ENCODE results near the gene SMIM35.
A peak's percentile ranks its signal among the peaks of the same experiment; 100 is the strongest.
"Not testable (repeated sequence)": the region's sequence is repeated elsewhere in the genome, so short reads cannot be mapped to it uniquely, and the experiment has no call there.

Gene SMIM35

DNA sequence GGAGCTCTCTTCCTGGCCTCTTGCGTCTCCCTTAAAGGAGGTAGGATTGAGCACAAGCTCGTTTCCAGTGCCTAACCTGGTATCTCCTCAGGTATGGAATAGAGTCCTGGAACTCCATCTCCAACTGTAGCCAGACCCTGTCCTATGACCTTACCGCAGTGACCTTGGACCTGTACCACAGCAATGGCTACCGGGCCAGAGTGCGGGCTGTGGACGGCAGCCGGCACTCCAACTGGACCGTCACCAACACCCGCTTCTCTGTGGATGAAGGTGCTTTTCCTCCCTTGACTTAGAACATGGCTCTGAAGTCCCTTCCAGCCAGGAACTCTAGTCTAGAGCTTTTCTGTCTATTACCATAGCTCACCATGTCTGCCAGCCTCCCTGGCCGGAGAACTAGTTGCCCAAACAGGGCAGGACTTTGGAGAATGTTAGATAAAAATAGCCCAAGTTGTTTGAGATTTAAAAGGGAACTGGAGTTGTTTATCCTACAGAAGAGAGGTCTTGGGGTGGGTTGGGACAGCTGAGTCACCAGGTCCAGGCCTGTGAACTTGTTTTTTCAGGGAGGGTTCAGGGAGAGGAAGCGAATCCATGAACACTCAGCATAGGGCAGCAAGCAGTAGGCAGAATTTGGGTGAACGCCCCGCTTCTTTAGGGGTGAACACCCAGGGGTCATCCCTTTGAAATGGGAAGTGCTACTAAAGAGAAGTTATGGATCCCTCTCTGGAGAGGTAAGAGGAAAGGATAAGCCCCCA lies 97.2 kb downstream of the SMIM35 start:
- DNase-seq = peak in 2 of 51 donors; percentile 17 to 21

GRCh38 chr11:117986981-117987574 lies 99.7 kb downstream of the SMIM35 start:
- peak in 1 of 51 donors; percentile 20 for DNase-seq

DNA sequence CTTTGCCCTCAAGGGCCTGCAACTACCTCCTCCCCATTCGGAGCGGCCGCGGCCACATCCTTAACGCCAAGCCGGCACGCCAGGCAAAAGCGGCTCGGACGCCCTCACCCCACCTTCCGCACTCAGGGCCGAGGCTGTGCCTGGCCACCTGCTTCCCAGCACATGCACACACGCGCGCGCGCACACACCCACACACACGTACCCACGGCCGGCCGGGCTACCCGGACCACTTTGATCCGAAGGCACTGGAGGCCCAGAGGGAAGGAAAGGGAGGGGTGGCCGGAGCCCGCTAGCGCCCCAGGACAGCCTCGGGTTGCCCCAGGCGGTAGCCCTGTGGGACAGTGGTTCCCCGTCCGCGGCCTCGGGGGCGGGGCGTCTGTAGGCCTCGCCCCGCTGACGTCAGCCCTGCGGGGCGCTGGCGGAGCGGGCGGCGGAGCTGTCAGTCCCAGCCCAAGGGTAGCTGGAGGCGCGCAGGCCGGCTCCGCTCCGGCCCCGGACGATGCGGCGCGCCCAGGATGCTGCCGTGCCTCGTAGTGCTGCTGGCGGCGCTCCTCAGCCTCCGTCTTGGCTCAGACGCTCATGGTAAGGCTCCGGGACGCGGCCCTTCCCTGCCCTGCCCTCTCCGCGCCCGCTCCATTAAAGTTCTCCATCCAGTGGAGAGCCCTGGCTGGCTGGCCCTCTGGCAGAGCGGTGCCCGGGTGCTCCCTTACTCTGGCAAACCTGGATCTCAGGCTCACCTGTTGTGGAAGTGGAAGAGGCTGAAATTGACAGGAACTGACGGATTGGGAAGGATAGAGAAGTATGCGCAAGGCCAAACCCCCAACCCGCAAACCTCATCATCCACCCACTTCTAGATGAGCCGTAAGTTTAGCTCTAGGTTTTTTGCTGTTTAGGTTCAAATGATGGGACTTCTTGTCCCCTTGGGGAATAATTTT lies 100.5 kb downstream of the SMIM35 start, which contains the start of gene IL10RA:
TSS of gene IL10RA (plus strand) at position 442 of the 935 bp plus-strand sequence. CDS start at position 516, 74 bp downstream.
- peak in 45 of 51 donors; percentile 17 to 85 (median 60) for DNase-seq

DNA sequence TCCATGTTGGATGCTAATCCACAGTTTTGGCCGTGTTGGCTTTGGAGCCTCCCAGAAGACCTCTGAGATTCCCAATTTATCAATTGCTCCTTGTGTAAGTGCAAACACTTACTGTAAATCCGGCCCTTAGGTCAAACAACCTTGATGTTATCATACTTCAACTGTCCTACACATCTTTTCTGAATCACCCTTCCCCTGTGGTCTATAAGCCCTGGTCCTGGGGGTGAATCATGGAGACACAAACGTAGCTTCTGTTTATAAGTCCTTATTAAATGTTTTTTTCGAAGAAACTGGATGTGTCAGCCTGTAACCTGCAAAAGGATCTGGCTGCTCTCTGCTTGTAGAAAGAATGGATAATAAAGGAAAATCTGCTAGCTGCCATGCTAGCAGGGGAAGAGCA lies 102.3 kb downstream of the SMIM35 start:
- no peak for DNase-seq

DNA sequence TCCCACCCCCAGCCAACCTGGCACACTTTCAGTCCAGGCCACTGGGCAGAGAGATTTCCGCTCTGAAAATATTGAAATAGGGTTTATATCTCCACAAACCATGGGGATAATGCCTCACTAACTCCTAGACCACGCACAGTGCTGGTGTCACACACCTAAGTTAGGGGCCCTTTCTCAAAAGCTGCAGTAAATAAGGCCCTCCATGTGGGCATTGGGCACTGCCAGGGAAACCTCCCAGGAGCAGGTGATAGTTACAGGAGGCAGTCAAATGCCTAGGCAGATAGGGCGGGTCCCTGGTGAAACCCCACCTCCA lies 103.6 kb downstream of the SMIM35 start:
- no peak for DNase-seq

DNA sequence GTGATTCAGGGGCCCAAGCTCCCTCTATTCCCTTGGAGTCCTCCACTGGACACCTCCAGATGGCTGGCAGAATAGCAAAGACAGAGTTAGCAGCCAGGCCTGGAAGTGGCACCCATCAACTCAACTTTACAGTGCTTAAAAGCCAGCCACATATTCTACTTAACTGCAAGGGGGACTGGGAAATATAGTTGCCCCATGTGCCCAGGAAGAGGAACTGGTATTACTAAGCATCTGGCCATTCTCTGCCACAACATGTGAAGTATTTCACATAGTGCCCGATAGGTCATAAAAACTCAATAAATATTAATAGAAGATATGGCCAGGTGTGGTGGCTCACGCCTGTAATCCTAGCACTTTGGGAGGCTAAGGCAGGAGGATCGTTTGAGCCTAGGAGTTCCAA lies 106.0 kb downstream of the SMIM35 start:
- DNase-seq = no peak

GRCh38 chr11:117980280-117980679 lies 106.5 kb downstream of the SMIM35 start:
- DNase-seq = no peak

- peak in 1 of 51 donors; percentile 33 for DNase-seq
Measured at GRCh38 chr11:117979481-117980211, 107.1 kb downstream of the SMIM35 start.

GRCh38 chr11:117978991-117979390 lies 107.8 kb downstream of the SMIM35 start:
- no peak for DNase-seq

- DNase-seq = not testable (repeated sequence)
Measured at GRCh38 chr11:117978291-117978910, 108.4 kb downstream of the SMIM35 start.

GRCh38 chr11:117977612-117978264 lies 109.0 kb downstream of the SMIM35 start:
- DNase-seq = not testable (repeated sequence)

GRCh38 chr11:117977029-117977428 lies 109.7 kb downstream of the SMIM35 start:
- DNase-seq = no peak

GRCh38 chr11:117976445-117976844 lies 110.3 kb downstream of the SMIM35 start:
- no peak for DNase-seq

DNA sequence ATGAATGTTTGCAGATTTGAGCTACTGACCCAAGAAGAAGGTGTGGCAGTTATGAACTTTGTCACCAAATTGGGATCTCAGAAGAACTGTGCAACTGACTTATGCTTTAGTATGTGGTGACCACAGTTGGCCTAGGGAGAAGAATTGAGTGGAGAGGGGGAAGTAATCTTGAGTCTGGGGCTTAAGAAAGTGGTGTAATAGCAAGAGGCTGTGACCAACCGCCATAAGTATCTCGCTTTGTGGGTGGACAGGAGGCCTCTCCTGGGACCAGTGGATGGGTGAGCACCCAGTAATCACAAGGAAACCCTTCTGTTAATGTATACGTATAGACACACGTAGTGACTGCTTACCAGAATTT lies 113.3 kb downstream of the SMIM35 start:
- DNase-seq = no peak

GRCh38 chr11:117972629-117973502 lies 113.9 kb downstream of the SMIM35 start:
- no peak for DNase-seq

- DNase-seq = no peak
Measured at GRCh38 chr11:117972044-117972443, 114.7 kb downstream of the SMIM35 start.

GRCh38 chr11:117970400-117971024 lies 116.3 kb downstream of the SMIM35 start:
- no peak for DNase-seq

GRCh38 chr11:117969160-117969991 lies 117.4 kb downstream of the SMIM35 start:
- no peak for DNase-seq
